ENCODE results near the gene TTLL4.
"Not testable (repeated sequence)": the region's sequence is repeated elsewhere in the genome, so short reads cannot be mapped to it uniquely, and the experiment has no call there.

The TTLL4 gene, protein sequence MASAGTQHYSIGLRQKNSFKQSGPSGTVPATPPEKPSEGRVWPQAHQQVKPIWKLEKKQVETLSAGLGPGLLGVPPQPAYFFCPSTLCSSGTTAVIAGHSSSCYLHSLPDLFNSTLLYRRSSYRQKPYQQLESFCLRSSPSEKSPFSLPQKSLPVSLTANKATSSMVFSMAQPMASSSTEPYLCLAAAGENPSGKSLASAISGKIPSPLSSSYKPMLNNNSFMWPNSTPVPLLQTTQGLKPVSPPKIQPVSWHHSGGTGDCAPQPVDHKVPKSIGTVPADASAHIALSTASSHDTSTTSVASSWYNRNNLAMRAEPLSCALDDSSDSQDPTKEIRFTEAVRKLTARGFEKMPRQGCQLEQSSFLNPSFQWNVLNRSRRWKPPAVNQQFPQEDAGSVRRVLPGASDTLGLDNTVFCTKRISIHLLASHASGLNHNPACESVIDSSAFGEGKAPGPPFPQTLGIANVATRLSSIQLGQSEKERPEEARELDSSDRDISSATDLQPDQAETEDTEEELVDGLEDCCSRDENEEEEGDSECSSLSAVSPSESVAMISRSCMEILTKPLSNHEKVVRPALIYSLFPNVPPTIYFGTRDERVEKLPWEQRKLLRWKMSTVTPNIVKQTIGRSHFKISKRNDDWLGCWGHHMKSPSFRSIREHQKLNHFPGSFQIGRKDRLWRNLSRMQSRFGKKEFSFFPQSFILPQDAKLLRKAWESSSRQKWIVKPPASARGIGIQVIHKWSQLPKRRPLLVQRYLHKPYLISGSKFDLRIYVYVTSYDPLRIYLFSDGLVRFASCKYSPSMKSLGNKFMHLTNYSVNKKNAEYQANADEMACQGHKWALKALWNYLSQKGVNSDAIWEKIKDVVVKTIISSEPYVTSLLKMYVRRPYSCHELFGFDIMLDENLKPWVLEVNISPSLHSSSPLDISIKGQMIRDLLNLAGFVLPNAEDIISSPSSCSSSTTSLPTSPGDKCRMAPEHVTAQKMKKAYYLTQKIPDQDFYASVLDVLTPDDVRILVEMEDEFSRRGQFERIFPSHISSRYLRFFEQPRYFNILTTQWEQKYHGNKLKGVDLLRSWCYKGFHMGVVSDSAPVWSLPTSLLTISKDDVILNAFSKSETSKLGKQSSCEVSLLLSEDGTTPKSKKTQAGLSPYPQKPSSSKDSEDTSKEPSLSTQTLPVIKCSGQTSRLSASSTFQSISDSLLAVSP

GRCh38 chr2:218710687-218711549 is at the start of gene TTLL4:
TTLL4 (plus strand) TSS chr2:218710835; CDS start chr2:218737677, 26,842 bp downstream.
- DNase-seq (ENCODE audit: low read depth in 2 of 2) = peak; percentile 97 to 98

GRCh38 chr2:218662377-218662776 is 48.3 kb upstream of the TTLL4 start:
- DNase-seq (ENCODE audit: low read depth in 2 of 2) = no peak

DNA sequence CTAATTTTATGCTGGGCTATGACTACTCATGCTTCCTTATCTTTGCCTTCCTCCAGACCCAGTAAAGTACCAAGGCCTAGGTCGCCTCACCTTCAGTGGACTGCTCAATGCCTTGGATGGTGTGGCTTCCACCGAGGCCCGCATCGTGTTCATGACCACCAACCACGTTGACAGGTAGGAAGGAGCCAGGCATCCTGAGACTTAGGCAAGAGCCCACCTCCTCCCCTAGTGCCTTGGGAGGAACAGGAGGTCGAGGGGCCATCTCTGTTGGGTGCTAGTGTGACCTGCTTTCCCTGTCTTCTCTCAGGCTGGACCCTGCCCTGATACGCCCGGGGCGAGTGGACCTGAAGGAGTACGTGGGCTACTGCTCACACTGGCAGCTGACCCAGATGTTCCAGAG is 47.8 kb upstream of the TTLL4 start:
- DNase-seq (ENCODE audit: low read depth in 2 of 2) = no peak

DNA sequence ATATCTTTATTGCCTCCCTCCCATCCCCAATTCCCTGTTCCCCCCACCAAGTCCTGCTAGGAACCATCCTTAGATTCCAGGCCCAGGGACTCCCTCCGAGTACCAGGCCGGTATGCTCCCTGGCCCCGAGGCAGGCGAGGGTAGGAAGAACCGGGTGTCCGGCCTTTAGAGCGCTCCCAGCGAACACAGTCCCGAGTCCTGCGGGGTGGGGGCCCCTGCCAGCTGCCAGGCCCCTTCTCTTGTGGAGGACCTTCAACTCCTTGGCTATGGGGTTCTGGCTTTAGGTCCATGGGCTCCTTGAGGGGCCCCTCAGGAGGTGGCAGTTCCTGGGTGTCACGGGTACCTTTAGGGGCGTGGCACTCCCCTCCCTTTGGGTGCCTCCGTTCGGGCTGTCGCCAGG is 46.7 kb upstream of the TTLL4 start:
- no peak for DNase-seq (ENCODE audit: low read depth in 2 of 2)

DNA sequence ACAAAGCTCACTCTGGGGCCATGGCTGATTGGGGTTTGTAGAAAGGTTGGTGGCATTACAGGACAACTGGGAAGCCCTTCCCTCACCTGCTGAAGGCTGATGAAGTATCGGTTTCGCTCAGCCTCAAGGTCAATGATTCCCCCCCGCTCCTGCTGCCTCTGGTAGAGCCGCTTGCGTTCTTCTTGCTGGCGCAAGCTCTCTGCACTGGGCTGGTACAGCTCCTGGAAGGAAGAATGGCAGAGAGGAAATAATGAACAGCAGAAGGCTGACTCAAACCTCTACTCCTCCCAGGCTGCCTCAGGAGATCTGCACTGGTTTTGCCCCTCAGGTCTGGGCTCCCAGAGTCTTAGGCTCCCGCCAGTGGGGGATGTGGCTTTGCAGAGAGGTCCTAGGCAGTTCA is 46.0 kb upstream of the TTLL4 start:
- DNase-seq (ENCODE audit: low read depth in 2 of 2) = no peak

DNA sequence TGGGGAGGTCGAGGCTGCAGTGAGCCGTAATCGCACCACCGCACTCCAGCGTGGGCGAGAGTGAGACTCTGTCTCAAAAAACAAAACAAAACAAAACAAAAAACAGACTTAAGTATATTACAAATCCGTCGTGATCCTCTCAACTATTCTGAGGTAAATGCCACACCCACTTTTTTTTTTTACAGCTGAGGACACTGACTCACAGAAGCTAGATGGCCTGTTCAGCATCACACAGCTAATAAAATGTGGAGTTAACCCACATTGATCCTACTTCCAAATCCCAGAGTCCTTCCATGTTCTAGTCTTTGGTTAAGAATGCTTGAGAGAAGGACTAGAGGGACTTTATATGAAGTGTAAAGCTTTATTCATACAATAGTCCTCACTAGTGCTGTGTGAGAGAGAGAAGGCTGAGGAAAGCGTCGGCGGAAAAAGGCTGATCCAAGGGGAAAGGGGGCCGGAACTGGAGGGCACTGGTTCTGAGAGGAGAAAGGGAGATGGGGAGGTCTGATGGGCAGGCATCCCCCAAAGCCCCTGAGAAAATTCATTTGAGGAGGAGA is 39.5 kb upstream of the TTLL4 start:
- no peak for DNase-seq (ENCODE audit: low read depth in 2 of 2)

- DNase-seq (ENCODE audit: low read depth in 2 of 2) = peak; percentile 70 to 72
Measured at GRCh38 chr2:218671654-218672566, 38.7 kb upstream of the TTLL4 start, which contains the start of the genes RNF25 and STK36. RNF25 (minus strand) TSS chr2:218672002; CDS start chr2:218671970, 32 bp downstream. STK36 (plus strand) TSS chr2:218672086; CDS start chr2:218672830, 744 bp downstream.

- DNase-seq (ENCODE audit: low read depth in 2 of 2) = no peak
Measured at GRCh38 chr2:218679119-218679518, 31.5 kb upstream of the TTLL4 start.

DNA sequence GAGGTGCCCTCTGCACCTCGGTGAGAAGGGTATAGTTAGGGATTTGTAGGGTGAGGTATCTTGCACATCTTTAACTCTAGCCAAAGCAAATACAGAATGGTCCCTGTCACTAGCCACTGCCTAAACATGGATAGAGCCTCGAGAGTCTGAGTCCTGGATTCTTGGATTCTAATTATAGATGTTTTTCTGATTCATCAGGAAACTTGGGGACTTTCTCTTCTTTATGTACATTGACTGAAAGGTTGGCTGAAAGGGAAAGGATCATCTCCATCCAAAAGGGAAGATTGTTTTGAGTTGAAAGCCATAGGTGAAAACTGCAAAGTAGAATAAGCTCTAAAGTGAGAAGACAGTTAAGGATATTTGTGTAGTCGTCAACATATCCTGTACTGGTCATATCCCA is 30.6 kb upstream of the TTLL4 start:
- no peak for DNase-seq (ENCODE audit: low read depth in 2 of 2)

DNA sequence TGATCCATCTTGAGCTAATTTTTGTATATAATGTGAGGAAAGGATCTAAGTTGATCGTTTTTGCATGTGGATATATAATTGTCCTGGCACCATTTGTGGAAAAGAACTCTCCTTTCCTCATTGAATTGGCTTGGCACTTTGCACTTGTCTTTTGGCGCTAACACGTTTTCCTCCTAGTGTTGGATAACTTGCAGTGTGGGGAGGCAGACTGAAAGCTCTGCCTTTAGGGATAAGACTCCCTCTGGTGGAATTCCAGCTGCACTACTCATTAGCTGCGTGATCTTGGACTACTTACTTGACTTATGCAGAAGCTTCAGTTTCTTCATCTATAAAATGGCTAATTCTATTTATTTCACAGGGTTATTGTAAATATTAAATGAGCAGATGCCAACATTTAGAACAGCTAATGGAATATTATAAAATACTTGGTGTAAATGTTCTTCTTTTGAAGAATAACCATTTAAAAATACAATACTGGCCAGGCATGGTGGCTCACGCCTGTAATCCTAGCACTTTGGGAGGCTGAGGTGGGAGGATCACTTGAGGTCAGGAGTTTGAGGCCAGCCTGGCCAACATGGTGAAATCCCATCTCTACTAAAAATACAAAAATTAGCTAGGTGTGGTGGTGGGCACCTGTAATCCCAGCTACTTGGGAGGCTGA is 23.1 kb upstream of the TTLL4 start:
- DNase-seq (ENCODE audit: low read depth in 2 of 2) = not testable (repeated sequence)

DNA sequence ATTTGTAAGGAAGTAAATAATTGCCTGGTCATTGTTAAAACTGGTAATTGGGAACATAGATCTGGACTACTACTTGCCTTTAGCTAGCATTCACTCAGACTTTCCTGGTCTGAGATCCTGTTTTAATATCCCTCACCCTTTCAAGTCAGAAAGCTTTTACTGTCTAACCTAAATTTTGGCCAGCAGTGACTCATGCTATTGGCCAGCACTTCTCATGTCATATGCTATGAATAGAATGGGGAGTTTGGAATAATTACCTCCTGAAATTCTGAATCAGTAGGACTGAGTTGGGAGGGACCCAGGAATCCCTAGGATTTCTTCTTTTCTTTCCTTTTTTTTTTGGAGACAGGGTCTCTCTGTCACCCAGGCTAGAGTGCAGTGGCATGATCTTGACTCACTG is 19.4 kb upstream of the TTLL4 start:
- DNase-seq (ENCODE audit: low read depth in 2 of 2) = no peak

DNA sequence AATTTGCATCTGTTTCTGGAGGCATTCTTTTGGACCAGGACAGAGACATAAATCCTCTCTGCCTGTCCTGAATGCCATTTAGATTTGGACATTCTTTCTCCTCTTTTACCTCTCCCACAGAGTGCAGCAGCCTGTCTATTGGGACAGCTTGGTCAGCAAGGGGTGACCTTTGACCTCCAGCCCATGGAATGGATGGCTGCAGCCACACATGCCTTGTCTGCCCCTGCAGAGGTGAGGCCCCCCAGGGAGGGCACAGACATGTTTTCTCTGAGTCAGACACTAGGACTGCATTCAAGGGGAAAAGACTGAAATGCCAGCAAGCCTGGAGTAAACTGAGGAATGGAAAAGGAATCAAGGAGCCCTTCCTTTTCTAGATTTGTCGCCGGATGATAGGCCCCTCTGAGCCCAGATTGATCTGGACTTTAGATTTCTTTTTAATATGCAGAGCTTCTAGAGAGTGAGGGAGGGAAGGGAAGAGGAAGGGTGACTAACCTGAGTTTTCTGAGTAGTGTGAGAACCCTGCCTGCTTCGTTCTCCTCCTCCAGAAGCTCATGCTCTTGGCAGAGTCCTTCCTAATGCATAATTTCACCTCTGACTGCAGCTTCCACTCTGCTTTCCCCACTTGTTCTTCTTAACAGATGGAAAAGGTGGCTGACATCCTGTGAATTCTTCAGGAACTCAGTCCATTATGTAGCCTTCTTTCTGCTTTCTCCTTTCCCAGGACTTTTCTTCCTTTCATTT is 16.1 kb upstream of the TTLL4 start:
- DNase-seq (ENCODE audit: low read depth in 2 of 2) = no peak

DNA sequence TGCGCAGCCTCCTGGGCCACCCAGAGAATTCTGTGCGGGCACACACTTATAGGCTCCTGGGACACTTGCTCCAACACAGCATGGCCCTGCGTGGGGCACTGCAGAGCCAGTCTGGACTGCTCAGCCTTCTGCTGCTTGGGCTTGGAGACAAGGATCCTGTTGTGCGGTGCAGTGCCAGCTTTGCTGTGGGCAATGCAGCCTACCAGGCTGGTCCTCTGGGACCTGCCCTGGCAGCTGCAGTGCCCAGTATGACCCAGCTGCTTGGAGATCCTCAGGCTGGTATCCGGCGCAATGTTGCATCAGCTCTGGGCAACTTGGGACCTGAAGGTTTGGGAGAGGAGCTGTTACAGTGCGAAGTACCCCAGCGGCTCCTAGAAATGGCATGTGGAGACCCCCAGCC is 11.8 kb upstream of the TTLL4 start:
- no peak for DNase-seq (ENCODE audit: low read depth in 2 of 2)

DNA sequence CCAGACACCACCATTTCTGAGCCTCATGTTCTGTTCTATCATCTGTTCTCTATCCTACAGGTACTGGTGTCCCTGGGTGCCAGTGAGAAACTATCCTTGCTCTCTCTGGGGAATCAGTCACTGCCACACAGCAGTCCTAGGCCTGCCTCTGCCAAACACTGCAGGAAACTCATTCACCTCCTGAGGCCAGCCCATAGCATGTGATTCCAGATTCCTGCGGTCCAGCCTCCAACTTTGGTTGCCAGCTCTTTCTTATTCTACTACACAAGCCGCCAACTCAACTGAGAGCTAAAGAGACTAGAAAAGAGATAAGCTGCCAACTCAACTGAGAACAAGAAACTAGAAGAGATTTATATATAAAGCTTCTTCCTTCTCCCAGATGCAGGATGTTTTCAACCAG is 8.8 kb upstream of the TTLL4 start:
- DNase-seq (ENCODE audit: low read depth in 2 of 2) = no peak

DNA sequence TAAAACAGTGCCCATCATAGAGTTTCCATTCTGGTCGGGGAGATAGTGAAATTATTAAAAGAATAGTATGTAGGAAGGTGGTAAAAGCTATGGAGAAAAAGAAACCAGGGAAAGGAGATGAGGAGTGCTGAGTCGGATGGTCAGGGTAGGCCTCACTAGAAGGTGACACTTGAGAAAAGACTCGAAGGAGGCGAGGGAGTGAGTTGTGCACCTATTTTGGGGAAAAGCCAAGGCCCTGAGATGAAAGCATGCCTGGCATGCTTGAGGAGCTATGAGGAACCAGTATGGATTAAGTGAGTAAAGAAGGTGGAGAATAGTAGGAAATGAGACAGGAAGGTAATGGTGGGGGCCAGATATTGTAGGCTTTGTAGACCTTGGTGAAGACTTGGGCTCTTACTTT is 7.3 kb upstream of the TTLL4 start:
- no peak for DNase-seq (ENCODE audit: low read depth in 2 of 2)

- DNase-seq (ENCODE audit: low read depth in 2 of 2) = no peak
Measured at GRCh38 chr2:218708086-218708485, 2.5 kb upstream of the TTLL4 start.

DNA sequence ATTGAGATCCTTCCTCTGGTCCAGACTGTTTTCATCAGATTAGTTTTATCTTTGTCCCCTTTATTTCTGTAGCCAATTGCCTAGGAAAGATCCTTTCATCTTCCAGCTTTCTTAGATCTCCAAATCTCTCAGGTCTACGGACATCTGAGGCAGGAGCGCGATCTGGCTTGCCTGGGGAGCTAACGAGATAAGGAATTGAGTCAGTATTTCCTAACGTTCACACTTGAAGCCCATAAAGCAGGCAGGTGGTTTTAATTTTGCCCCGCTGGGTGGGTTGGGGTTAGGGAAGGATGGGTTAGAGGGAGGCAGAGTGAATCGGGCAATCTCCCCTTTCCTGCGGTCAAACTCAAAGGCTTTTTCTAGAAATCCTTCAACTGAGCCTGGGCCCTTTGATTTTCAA is 727 bp upstream of the TTLL4 start:
- no peak for DNase-seq (ENCODE audit: low read depth in 2 of 2)

DNA sequence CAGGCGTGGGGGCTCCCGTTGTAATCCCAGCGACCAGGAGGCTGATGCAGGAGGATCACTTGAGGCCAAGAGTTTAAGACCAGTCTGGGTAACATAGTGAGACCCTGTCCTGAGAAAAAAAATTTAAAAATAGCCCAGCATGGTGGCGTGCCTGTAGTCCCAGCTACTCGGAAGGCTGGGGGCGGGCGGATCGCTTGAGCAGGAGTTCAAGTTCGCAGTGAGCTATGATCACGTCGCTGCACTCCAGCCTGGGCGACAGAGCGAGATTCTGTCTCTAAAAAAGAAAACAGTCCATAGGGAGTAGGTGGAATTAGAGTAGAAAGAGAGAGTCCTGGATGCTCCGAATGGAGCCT is 325 bp upstream of the TTLL4 start:
- no peak for DNase-seq (ENCODE audit: low read depth in 2 of 2)

GRCh38 chr2:218711550-218711929 is 905 bp downstream of the TTLL4 start:
- DNase-seq (ENCODE audit: low read depth in 2 of 2) = no peak
